DMS 273 (cell line): ENCODE measurements around the gene TMEM132C.

Experiments used
- DNase-seq: peaks from one replicate; lab custom pipeline; 2025; ENCODE audit not compliant: unreplicated experiment; lab: John Stamatoyannopoulos, UW

TMEM132C gene

GRCh38 chr12:128288357-128288756 lies 21.4 kb downstream of the TMEM132C start:
- DNase-seq, result no peak

GRCh38 chr12:128288896-128289295 lies 21.9 kb downstream of the TMEM132C start:
- no peak for DNase-seq

GRCh38 chr12:128290938-128291337 lies 24.0 kb downstream of the TMEM132C start:
- no peak for DNase-seq

- DNase-seq, result no peak
Measured at GRCh38 chr12:128298091-128298748, 31.2 kb downstream of the TMEM132C start.

GRCh38 chr12:128305336-128305892 lies 38.4 kb downstream of the TMEM132C start:
- DNase-seq, result no peak

GRCh38 chr12:128307791-128308190 lies 40.8 kb downstream of the TMEM132C start:
- DNase-seq, result no peak

GRCh38 chr12:128312661-128313060 lies 45.7 kb downstream of the TMEM132C start:
- DNase-seq, result no peak

- no peak for DNase-seq
Measured at GRCh38 chr12:128313931-128314330, 47.0 kb downstream of the TMEM132C start.

- no peak for DNase-seq
Measured at GRCh38 chr12:128314611-128315010, 47.6 kb downstream of the TMEM132C start.

GRCh38 chr12:128316078-128316477 lies 49.1 kb downstream of the TMEM132C start:
- DNase-seq, result no peak

GRCh38 chr12:128316973-128317526 lies 50.1 kb downstream of the TMEM132C start:
- no peak for DNase-seq

GRCh38 chr12:128318341-128318740 lies 51.4 kb downstream of the TMEM132C start:
- DNase-seq, result peak; percentile 5

- DNase-seq, result no peak
Measured at GRCh38 chr12:128318946-128319345, 52.0 kb downstream of the TMEM132C start.

GRCh38 chr12:128322341-128322740 lies 55.4 kb downstream of the TMEM132C start:
- no peak for DNase-seq

GRCh38 chr12:128323145-128323920 lies 56.4 kb downstream of the TMEM132C start:
- DNase-seq, result no peak

GRCh38 chr12:128325646-128326045 lies 58.7 kb downstream of the TMEM132C start:
- DNase-seq, result no peak

- DNase-seq, result no peak
Measured at GRCh38 chr12:128326406-128326805, 59.4 kb downstream of the TMEM132C start.

- DNase-seq, result no peak
Measured at GRCh38 chr12:128328961-128329360, 62.0 kb downstream of the TMEM132C start.

- DNase-seq, result peak; percentile 0
Measured at GRCh38 chr12:128336204-128337070, 69.5 kb downstream of the TMEM132C start.

- no peak for DNase-seq
Measured at GRCh38 chr12:128337071-128337345, 70.0 kb downstream of the TMEM132C start.
